ENCODE results near the gene GOLPH3L.
A peak's percentile ranks its signal among the peaks of the same experiment; 100 is the strongest.

The GOLPH3L gene

DNA sequence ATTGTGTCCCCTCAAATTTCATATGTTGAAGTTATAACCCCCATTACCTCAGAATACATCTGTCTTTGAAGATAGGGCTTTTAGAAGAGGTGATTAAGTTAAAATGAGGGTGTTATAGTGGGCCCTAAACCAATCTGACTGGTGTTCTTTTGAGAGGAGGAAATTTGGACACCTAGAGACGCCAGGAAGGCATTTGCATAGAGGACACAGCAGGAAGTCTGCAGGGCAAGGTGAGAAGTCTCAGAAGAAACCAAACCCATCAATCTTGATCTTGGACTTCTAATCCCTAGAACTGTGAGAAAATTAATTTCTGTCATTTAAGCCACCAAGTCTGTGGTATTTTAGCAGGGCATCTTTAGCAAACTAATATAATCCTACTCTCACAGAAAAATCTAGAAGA, 13.0 kb downstream of the GOLPH3L start:
- TF ChIP-seq EZH2phosphoT487 (IDR thresholded peaks at IDR 0.05; ENCODE audit: low read length), result no peak
- no peak for TF ChIP-seq EZH2 (optimal IDR thresholded peaks at IDR 0.05; ENCODE audit: low read depth, low read length)
- TF ChIP-seq, protein P1, sequence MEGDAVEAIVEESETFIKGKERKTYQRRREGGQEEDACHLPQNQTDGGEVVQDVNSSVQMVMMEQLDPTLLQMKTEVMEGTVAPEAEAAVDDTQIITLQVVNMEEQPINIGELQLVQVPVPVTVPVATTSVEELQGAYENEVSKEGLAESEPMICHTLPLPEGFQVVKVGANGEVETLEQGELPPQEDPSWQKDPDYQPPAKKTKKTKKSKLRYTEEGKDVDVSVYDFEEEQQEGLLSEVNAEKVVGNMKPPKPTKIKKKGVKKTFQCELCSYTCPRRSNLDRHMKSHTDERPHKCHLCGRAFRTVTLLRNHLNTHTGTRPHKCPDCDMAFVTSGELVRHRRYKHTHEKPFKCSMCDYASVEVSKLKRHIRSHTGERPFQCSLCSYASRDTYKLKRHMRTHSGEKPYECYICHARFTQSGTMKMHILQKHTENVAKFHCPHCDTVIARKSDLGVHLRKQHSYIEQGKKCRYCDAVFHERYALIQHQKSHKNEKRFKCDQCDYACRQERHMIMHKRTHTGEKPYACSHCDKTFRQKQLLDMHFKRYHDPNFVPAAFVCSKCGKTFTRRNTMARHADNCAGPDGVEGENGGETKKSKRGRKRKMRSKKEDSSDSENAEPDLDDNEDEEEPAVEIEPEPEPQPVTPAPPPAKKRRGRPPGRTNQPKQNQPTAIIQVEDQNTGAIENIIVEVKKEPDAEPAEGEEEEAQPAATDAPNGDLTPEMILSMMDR (IDR thresholded peaks at IDR 0.05; ENCODE audit: low read length), result no peak
- H4K20me1 ChIP-seq (ENCODE audit: insufficient read depth, low read length), result no peaks in the 10 kb centered on the region
- no peaks in the 10 kb centered on the region for H3K27me3 ChIP-seq (replicated peaks; ENCODE audit: insufficient read depth, low read length)
- peak overlapping the region; percentile 1; the same call in 1 of the 2 replicates for H3K27ac ChIP-seq (ENCODE audit: low read length)
- H3K4me1 ChIP-seq (ENCODE audit: low read length), result peaks cover 14% of the 10 kb centered on the region
- no peaks in the 10 kb centered on the region; the same call in 1 of the 2 replicates for H3F3A ChIP-seq (ENCODE audit: insufficient read depth, low read length)
- no peaks in the 10 kb centered on the region for H3K36me3 ChIP-seq (replicated peaks; ENCODE audit: insufficient read depth, low read length)
- no peak overlapping the region for H2AFZ ChIP-seq (ENCODE audit: low read length)
- H3K4me2 ChIP-seq (ENCODE audit: low read depth, low read length), result peak overlapping the region; percentile 1; the same call in 1 of the 2 replicates
- no peaks in the 10 kb centered on the region for H3K9me2 ChIP-seq (replicated peaks; ENCODE audit: insufficient read depth, low read length)
- peak; percentile 61 for DNase-seq
- H3K9ac ChIP-seq (ENCODE audit: low read length), result no peak overlapping the region
- peaks cover 5% of the 10 kb centered on the region; the same call in 1 of the 2 replicates for H3K79me2 ChIP-seq (ENCODE audit: low read length)
- no peak overlapping the region for H3K4me3 ChIP-seq (ENCODE audit: low read length)
- H3K9me3 ChIP-seq (replicated peaks; ENCODE audit: insufficient read depth, low read length), result no peaks in the 10 kb centered on the region

DNA sequence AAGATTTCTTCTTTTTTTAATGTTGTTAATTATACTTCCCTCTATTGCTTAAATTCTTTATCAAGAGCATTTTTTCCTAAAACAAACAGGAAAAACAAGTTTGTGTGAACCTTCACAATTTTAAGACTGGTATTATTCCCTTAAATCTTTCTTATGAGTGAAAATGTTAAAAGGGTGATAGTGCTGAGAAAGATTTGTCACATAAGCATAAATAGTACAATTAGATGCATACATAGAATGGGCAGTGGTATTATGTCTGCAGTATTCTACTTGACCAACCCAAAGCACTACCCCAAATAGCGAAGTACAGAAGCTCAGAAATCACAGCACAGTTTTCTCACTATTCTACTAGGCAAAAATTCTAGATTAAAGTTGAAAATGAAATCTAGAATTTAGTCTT, 18.0 kb downstream of the GOLPH3L start:
- no peak overlapping the region for H2AFZ ChIP-seq (ENCODE audit: low read length)
- H3K9me3 ChIP-seq (replicated peaks; ENCODE audit: insufficient read depth, low read length), result no peaks in the 10 kb centered on the region
- DNase-seq, result no peak
- H3K4me1 ChIP-seq (ENCODE audit: low read length), result peaks cover 5% of the 10 kb centered on the region
- no peak overlapping the region for H3K4me2 ChIP-seq (ENCODE audit: low read depth, low read length)
- no peaks in the 10 kb centered on the region for H3K9me2 ChIP-seq (replicated peaks; ENCODE audit: insufficient read depth, low read length)
- H3K79me2 ChIP-seq (ENCODE audit: low read length), result 0 out of 2 replicates have a peak, but pooled peaks cover 8% of the 10 kb centered on the region
- no peaks in the 10 kb centered on the region for H3K36me3 ChIP-seq (replicated peaks; ENCODE audit: insufficient read depth, low read length)
- H3K4me3 ChIP-seq (ENCODE audit: low read length), result no peak overlapping the region
- H3K9ac ChIP-seq (ENCODE audit: low read length), result no peak overlapping the region
- H3K27me3 ChIP-seq (replicated peaks; ENCODE audit: insufficient read depth, low read length), result no peaks in the 10 kb centered on the region
- no peaks in the 10 kb centered on the region for H4K20me1 ChIP-seq (ENCODE audit: insufficient read depth, low read length)
- TF ChIP-seq, protein P1 (IDR thresholded peaks at IDR 0.05; ENCODE audit: low read length), result no peak
- TF ChIP-seq EZH2phosphoT487 (IDR thresholded peaks at IDR 0.05; ENCODE audit: low read length) (no peak), EZH2 (optimal IDR thresholded peaks at IDR 0.05; ENCODE audit: low read depth, low read length) (no peak)
- H3F3A ChIP-seq (ENCODE audit: insufficient read depth, low read length), result no peaks in the 10 kb centered on the region
- H3K27ac ChIP-seq (ENCODE audit: low read length), result no peak overlapping the region

DNA sequence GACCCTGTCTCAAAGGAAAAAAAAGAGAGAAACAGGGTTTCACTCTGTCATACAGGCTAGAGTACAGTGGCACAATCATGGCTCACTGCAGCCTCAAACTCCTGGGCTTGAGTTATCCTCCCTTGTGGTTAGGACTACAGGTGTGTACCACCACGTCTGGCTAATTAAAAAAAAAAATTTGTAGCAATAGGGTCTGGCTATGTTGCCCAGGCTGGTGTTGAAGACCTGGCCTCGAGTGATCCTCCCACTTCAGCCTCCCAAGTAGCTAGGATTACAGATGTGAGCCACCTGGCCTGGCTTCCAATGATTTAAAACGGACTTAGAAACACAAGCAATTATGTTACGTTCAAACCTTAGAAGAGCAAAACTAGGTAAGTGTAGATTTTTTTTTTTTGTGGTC, 22.1 kb downstream of the GOLPH3L start:
- no peak overlapping the region for H3K27ac ChIP-seq (ENCODE audit: low read length)
- H3K9me3 ChIP-seq (replicated peaks; ENCODE audit: insufficient read depth, low read length), result no peaks in the 10 kb centered on the region
- no peak for TF ChIP-seq EZH2 (optimal IDR thresholded peaks at IDR 0.05; ENCODE audit: low read depth, low read length)
- TF ChIP-seq EZH2phosphoT487 (IDR thresholded peaks at IDR 0.05; ENCODE audit: low read length), result no peak
- H3K36me3 ChIP-seq (replicated peaks; ENCODE audit: insufficient read depth, low read length), result no peaks in the 10 kb centered on the region
- no peak overlapping the region for H2AFZ ChIP-seq (ENCODE audit: low read length)
- DNase-seq, result no peak
- H3K4me1 ChIP-seq (ENCODE audit: low read length), result no peaks in the 10 kb centered on the region
- H3K9ac ChIP-seq (ENCODE audit: low read length), result no peak overlapping the region
- no peaks in the 10 kb centered on the region for H3K27me3 ChIP-seq (replicated peaks; ENCODE audit: insufficient read depth, low read length)
- H3K9me2 ChIP-seq (replicated peaks; ENCODE audit: insufficient read depth, low read length), result no peaks in the 10 kb centered on the region
- H3K79me2 ChIP-seq (ENCODE audit: low read length), result 0 out of 2 replicates have a peak, but pooled peaks cover 12% of the 10 kb centered on the region
- H4K20me1 ChIP-seq (ENCODE audit: insufficient read depth, low read length), result no peaks in the 10 kb centered on the region
- no peak overlapping the region for H3K4me3 ChIP-seq (ENCODE audit: low read length)
- no peaks in the 10 kb centered on the region for H3F3A ChIP-seq (ENCODE audit: insufficient read depth, low read length)
- H3K4me2 ChIP-seq (ENCODE audit: low read depth, low read length), result no peak overlapping the region

DNA sequence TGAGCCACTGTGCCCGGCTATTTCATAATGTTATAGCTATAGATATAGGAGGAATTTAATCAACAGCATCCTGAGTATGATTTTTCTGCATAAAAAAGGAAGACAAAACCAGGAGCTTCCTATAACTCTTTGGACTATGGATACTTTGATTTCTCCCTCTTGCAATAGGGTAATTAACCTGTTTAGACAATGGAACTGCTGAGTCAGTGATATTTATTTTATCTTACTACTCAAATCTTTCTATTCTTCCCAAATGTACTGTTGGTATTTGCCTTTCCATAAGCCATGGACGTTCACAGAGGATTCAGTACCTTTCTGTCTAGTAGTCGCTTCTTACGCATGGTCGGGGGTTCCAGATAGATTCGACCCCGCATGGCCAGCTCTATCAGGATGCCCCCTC, 33.6 kb downstream of the GOLPH3L start:
- no peak overlapping the region for H3K4me3 ChIP-seq (ENCODE audit: low read length)
- no peaks in the 10 kb centered on the region for H3K4me1 ChIP-seq (ENCODE audit: low read length)
- no peak overlapping the region for H3K4me2 ChIP-seq (ENCODE audit: low read depth, low read length)
- no peaks in the 10 kb centered on the region for H3K36me3 ChIP-seq (replicated peaks; ENCODE audit: insufficient read depth, low read length)
- H3K79me2 ChIP-seq (ENCODE audit: low read length), result no peaks in the 10 kb centered on the region
- TF ChIP-seq EZH2 (optimal IDR thresholded peaks at IDR 0.05; ENCODE audit: low read depth, low read length) (no peak), EZH2phosphoT487 (IDR thresholded peaks at IDR 0.05; ENCODE audit: low read length) (no peak)
- TF ChIP-seq, protein P1 (IDR thresholded peaks at IDR 0.05; ENCODE audit: low read length), result no peak
- no peak overlapping the region for H2AFZ ChIP-seq (ENCODE audit: low read length)
- H3K27me3 ChIP-seq (replicated peaks; ENCODE audit: insufficient read depth, low read length), result no peaks in the 10 kb centered on the region
- no peaks in the 10 kb centered on the region for H3F3A ChIP-seq (ENCODE audit: insufficient read depth, low read length)
- H4K20me1 ChIP-seq (ENCODE audit: insufficient read depth, low read length), result no peaks in the 10 kb centered on the region
- no peak for DNase-seq
- no peaks in the 10 kb centered on the region for H3K9me2 ChIP-seq (replicated peaks; ENCODE audit: insufficient read depth, low read length)
- H3K9ac ChIP-seq (ENCODE audit: low read length), result no peak overlapping the region
- H3K27ac ChIP-seq (ENCODE audit: low read length), result no peak overlapping the region
- no peaks in the 10 kb centered on the region for H3K9me3 ChIP-seq (replicated peaks; ENCODE audit: insufficient read depth, low read length)

All from MM.1S (cell line).